GM18951 (cell line): ENCODE measurements around the gene ACVR1B.

Experiments used
- POLR2A ChIP-seq: IDR thresholded peaks from 4 replicates; pipeline ENCODE4 v1.6.1; 2011; ENCODE audit warnings: mild to moderate bottlenecking; ENCODE audit not compliant: insufficient read length, insufficient read depth; ENCODE audit errors: extremely low read depth
- in situ Hi-C: fragments of 300-500 bp; cut with MboI; formaldehyde crosslinking; loops from one replicate; pipeline ENCODE4 v1.12.0; 2022; ENCODE audit warnings: low sequenced_read_pairs, mixed read lengths, inconsistent platforms; ENCODE audit not compliant: unreplicated experiment

The ACVR1B gene

GRCh38 chr12:51954561-51955361 lies 3.3 kb downstream of the ACVR1B start:
- TF ChIP-seq POLR2A, result no peak
- in situ Hi-C loops, result no loop called here

GRCh38 chr12:51955702-51956101 lies 4.2 kb downstream of the ACVR1B start:
- TF ChIP-seq POLR2A, result no peak
- in situ Hi-C loops, result no loop called here

- TF ChIP-seq POLR2A, result no peak
- in situ Hi-C loops, result no loop called here
Observed at GRCh38 chr12:51958542-51958941, 7.0 kb downstream of the ACVR1B start.

GRCh38 chr12:51959211-51959610 lies 7.7 kb downstream of the ACVR1B start:
- TF ChIP-seq POLR2A, result no peak
- in situ Hi-C loops, result no loop called here

GRCh38 chr12:51959921-51960320 lies 8.4 kb downstream of the ACVR1B start:
- TF ChIP-seq POLR2A, result no peak
- in situ Hi-C loops, result no loop called here

- no peak for TF ChIP-seq POLR2A
- in situ Hi-C loops, result no loop called here
Observed at GRCh38 chr12:51960488-51960887, 9.0 kb downstream of the ACVR1B start.

- TF ChIP-seq POLR2A, result no peak
- in situ Hi-C loops, result no loop called here
Observed at GRCh38 chr12:51960890-51961289, 9.4 kb downstream of the ACVR1B start.

GRCh38 chr12:51961834-51962233 lies 10.3 kb downstream of the ACVR1B start:
- no peak for TF ChIP-seq POLR2A
- in situ Hi-C loops, result no loop called here

GRCh38 chr12:51962737-51963136 lies 11.2 kb downstream of the ACVR1B start:
- in situ Hi-C loops, result no loop called here
- no peak for TF ChIP-seq POLR2A

GRCh38 chr12:51963477-51963876 lies 12.0 kb downstream of the ACVR1B start:
- in situ Hi-C loops, result no loop called here
- TF ChIP-seq POLR2A, result no peak

GRCh38 chr12:51969643-51970042 lies 18.1 kb downstream of the ACVR1B start:
- TF ChIP-seq POLR2A, result no peak
- in situ Hi-C loops, result no loop called here

GRCh38 chr12:51970904-51971646 lies 19.6 kb downstream of the ACVR1B start:
- in situ Hi-C loops, result no loop called here

GRCh38 chr12:51971679-51972421 lies 20.4 kb downstream of the ACVR1B start:
- no peak for TF ChIP-seq POLR2A
- in situ Hi-C loops, result no loop called here

More at GRCh38 chr12:51970904-51971646, 19.6 kb downstream of the ACVR1B start:
- TF ChIP-seq POLR2A, result no peak
